HepG2 (cell line): Measurements from ENCODE around the gene SPRR3. TPM values are rescaled to one million over a fixed set of nuclear protein-coding genes. Genes with fewer than 3 reads are reported as not detected.

Source experiments
- ATAC-seq: fragments of 200-7000 bp; cut with Tn5 transposase; 3 replicates; pipeline ENCODE4 v1.9.1; 2020; ENCODE audit warnings: mild to moderate bottlenecking, moderate library complexity
- BruUV-seq: library from RNA; stranded (reverse); fragments of 400-500 nt; replicated peaks from 2 replicates; lab custom pipeline; 2021; lab: Mats Ljungman, UMichigan
- CTCF ChIA-PET: fragments of 300-600 bp; formaldehyde crosslinking; extraction: SDS; loops from one replicate; lab custom pipeline; 2021; ENCODE audit warnings: low total read pairs, inconsistent platforms, low intra/inter-chr PET ratio; lab: Yijun Ruan, JAX
- POLR2A ChIA-PET: fragments of 350-600 bp; sonication (Branson Sonifier 250); formaldehyde crosslinking; loops from one replicate; lab custom pipeline; 2020; ENCODE audit warnings: antibody characterized with exemption, inconsistent platforms; lab: Yijun Ruan, JAX
- DNase-seq: peaks from one replicate; pipeline ENCODE4 v3.0.0-alpha.2; 2015; ENCODE audit warnings: low spot score
- FAIRE-seq: peaks from 3 replicates; lab custom pipeline; 2011; peaks lifted over from hg19 to GRCh38; lab: Jason Lieb, UNC
- H2AFZ ChIP-seq: one replicate; pipeline ENCODE4 v1.6.1; 2011; ENCODE audit warnings: low read length, inconsistent platforms
- H3K27ac ChIP-seq: fragments of 300-600 bp; 3 replicates; pipeline ENCODE4 v1.8.0; 2011; ENCODE audit warnings: mixed run types, mild to moderate bottlenecking, mixed read lengths, low read length, inconsistent platforms; ENCODE audit not compliant: insufficient read depth; ENCODE audit errors: extremely low read length
- H3K27me3 ChIP-seq, 2 experiments: fragments of 200-600 bp in 1 of 2; 2 replicates in 1 of 2; 3 replicates in 1 of 2; pipeline versions ENCODE4 v1.6.0 to v1.8.0; 2011; ENCODE audit warnings: low read length in 2 of 2, mild to moderate bottlenecking in 2 of 2, moderate library complexity in 2 of 2, inconsistent platforms in 1 of 2; ENCODE audit not compliant: insufficient read depth in 2 of 2, control insufficient read depth in 1 of 2
- H3K36me3 ChIP-seq, 2 experiments: fragments of 200-600 bp in 1 of 2; replicated peaks in 1 of 2; 2 replicates in 1 of 2; 3 replicates in 1 of 2; pipeline versions ENCODE4 v1.5.1 to v1.8.0; 2011; ENCODE audit warnings: low read length in 2 of 2, inconsistent platforms in 1 of 2; ENCODE audit not compliant: insufficient read depth in 2 of 2, control insufficient read depth in 1 of 2
- H3K4me1 ChIP-seq: 2 replicates; pipeline ENCODE4 v1.5.1; 2012; ENCODE audit warnings: low read length, inconsistent platforms; ENCODE audit not compliant: insufficient read depth
- H3K4me2 ChIP-seq: 2 replicates; pipeline ENCODE4 v1.6.0; 2011; ENCODE audit warnings: low read depth, low read length, inconsistent platforms
- H3K4me3 ChIP-seq, 3 experiments: fragments of 200-600 bp in 1 of 3; sonication (generic), shearing (Covaris generic) in 1 of 3; replicated peaks in 1 of 3; 2 replicates each; pipeline ENCODE4 v1.5.1; 2011 to 2016; ENCODE audit warnings: low read length in 3 of 3, inconsistent platforms in 2 of 3, low read depth in 2 of 3, mild to moderate bottlenecking in 2 of 3, control low read depth in 1 of 3, mixed read lengths in 1 of 3; ENCODE audit not compliant: insufficient read depth in 1 of 3
- H3K79me2 ChIP-seq: one replicate; pipeline ENCODE4 v1.6.1; 2011; ENCODE audit warnings: low read length, inconsistent platforms; ENCODE audit not compliant: insufficient read depth
- H3K9ac ChIP-seq: 2 replicates; pipeline ENCODE4 v1.6.0; 2011; ENCODE audit warnings: mild to moderate bottlenecking, low read depth, low read length, inconsistent platforms; ENCODE audit not compliant: insufficient read depth
- H3K9me3 ChIP-seq: 2 replicates; pipeline ENCODE4 v1.5.1; 2012; ENCODE audit warnings: mild to moderate bottlenecking, low read length
- H4K20me1 ChIP-seq: 2 replicates; pipeline ENCODE4 v1.6.0; 2011; ENCODE audit warnings: inconsistent platforms, mild to moderate bottlenecking, low read length, moderate library complexity; ENCODE audit not compliant: insufficient read depth
- DNMT3B ChIP-seq: conservative IDR thresholded peaks from 2 replicates; pipeline ENCODE4 v1.6.1; 2016; ENCODE audit warnings: missing biosample characterization, control low read depth
- NPAS2 ChIP-seq: sonication (generic); formaldehyde crosslinking; IDR thresholded peaks from 2 replicates; pipeline ENCODE4 v1.8.0; 2022; ENCODE audit warnings: mild to moderate bottlenecking, missing genetic modification reagents, borderline replicate concordance
- SMYD3 ChIP-seq: sonication (generic); formaldehyde crosslinking; IDR thresholded peaks from 2 replicates; pipeline ENCODE4 v1.8.1; 2023; ENCODE audit warnings: mild to moderate bottlenecking, missing genetic modification reagents
- TMF1 ChIP-seq: sonication (generic); formaldehyde crosslinking; IDR thresholded peaks from 2 replicates; pipeline ENCODE4 v1.8.1; 2022; ENCODE audit warnings: low read depth, missing genetic modification reagents
- ZFAT ChIP-seq: sonication (generic); formaldehyde crosslinking; conservative IDR thresholded peaks from 2 replicates; pipeline ENCODE4 v1.8.1; 2023; ENCODE audit warnings: missing genetic modification reagents, inconsistent platforms
- ZFP36L1 ChIP-seq: sonication (generic); formaldehyde crosslinking; IDR thresholded peaks from 2 replicates; pipeline ENCODE4 v1.8.0; 2022; ENCODE audit warnings: mild to moderate bottlenecking, missing genetic modification reagents, moderate library complexity
- ZFP82 ChIP-seq: sonication (generic); formaldehyde crosslinking; IDR thresholded peaks from 2 replicates; pipeline ENCODE4 v1.5.1; 2020; ENCODE audit warnings: mild to moderate bottlenecking, missing genetic modification reagents, borderline replicate concordance
- ZNF33A ChIP-seq: sonication (generic); formaldehyde crosslinking; IDR thresholded peaks from 2 replicates; pipeline ENCODE4 v1.5.1; 2020; ENCODE audit warnings: missing genetic modification reagents, mild to moderate bottlenecking, moderate library complexity, borderline replicate concordance
- ZNF354B ChIP-seq: sonication (generic); formaldehyde crosslinking; IDR thresholded peaks from 2 replicates; pipeline ENCODE4 v1.8.0; 2022; ENCODE audit warnings: mild to moderate bottlenecking, missing genetic modification reagents
- WGBS: methylation state at CpG from one replicate; pipeline ENCODE4 v1.1.6; 2017; ENCODE audit warnings: low lambda C conversion rate; 5-methylcytosine and 5-hydroxymethylcytosine counted together
- in situ Hi-C: cut with HindIII; loops from 2 replicates; pipeline ENCODE4 v1.10.0; 2017; ENCODE audit warnings: low pct_unique_long_range_greater_than_20kb; ENCODE audit not compliant: extremely low pct_ligation_motif_present
- intact Hi-C: fragments of 100-400 bp; cut with micrococcal nuclease; formaldehyde crosslinking; loops from one replicate; pipeline ENCODE4 v1.10.0; 2022; ENCODE audit not compliant: unreplicated experiment
- polyA plus RNA-seq, 8 experiments: library from polyadenylated mRNA; depleted of rRNA in 3 of 8; stranded (reverse) in 7 of 8; unstranded in 1 of 8; fragments of >200 nt; fragmentation: Illumina TruSeq in 4 of 8; extraction: Trizol in 4 of 8; gene quantifications; 2 replicates each; pipeline versions ENCODE4 v1.2.1 to v1.2.3, GENCODE V29; 2011 to 2016; ENCODE audit warnings: low read depth in 4 of 8, missing spikeins in 1 of 8, mixed read lengths in 1 of 8; ENCODE audit not compliant: insufficient read depth in 1 of 8
- total RNA-seq, 5 experiments: library from RNA; depleted of rRNA; stranded (reverse); fragments of >200 nt; fragmentation: Illumina TruSeq; extraction: Trizol; gene quantifications; 2 replicates each; pipeline ENCODE4 v1.2.3, GENCODE V29; 2016; ENCODE audit warnings: low read depth in 1 of 5
- TF ChIP-seq, protein P1 (sequence below): IDR thresholded peaks from 2 replicates; pipeline ENCODE4 v1.6.1; 2012; ENCODE audit warnings: low read depth, low read length, improper control_type of control experiment
- TF ChIP-seq, protein P2 (sequence below): sonication (generic); formaldehyde crosslinking; IDR thresholded peaks from 2 replicates; pipeline ENCODE4 v1.4.0; 2020; ENCODE audit warnings: missing genetic modification reagents
- TF ChIP-seq, protein P3 (sequence below): sonication (generic); formaldehyde crosslinking; conservative IDR thresholded peaks from 2 replicates; pipeline ENCODE4 v1.4.0; 2020; ENCODE audit warnings: mild to moderate bottlenecking, missing genetic modification reagents, moderate library complexity

The SPRR3 gene
- total and polyA plus RNA-seq, 2 of the 13 experiments (the other 11 are each of a cell fraction or from before 2014, with no cell fraction given) = not detected

DNA sequence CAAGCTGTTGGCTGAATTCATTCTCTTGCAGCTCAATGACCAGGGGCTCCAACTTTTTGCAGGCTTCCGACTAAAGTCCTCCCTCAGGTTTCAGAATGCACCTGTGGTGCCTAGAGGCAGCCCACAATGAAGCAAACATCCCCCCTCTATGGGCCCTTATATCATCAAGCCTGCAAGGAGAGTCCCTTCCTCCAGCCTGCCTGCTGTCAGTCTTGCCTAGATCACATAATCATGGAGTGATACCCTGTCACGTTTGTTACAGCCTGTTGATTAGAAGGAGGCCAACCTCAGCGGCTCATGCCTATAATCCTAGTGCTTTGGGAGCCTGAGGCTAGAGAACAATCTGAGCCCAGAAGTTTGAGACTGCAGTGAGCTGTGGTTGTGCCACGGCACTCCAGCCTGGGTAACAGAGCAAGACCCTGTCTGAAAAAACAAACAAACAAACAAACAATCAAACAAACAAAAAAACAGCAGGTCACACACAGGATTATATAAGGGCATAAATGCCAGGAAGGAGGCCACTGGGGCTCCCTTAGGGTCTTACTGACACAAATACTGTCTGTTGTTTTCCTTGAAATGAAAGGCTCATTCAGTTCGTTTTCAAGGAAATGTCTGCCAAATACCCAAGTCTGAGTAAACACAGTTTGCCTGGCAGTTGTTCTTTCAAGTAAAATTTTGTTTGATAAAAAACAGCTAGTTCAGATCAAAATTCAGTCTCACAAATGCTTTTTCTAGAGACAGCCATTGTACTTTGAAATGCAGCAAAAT lies 4.7 kb upstream of the SPRR3 start:
- ChIA-PET CTCF (no interaction called here), POLR2A (no interaction called here)
- Histone ChIP-seq H3K79me2 (no peaks in the 10 kb centered on the region), H3K9ac (no peak overlapping the region), H3K4me3 (no peak overlapping the region), H3K27ac (no peak overlapping the region), H3K4me1 (no peaks in the 10 kb centered on the region), H4K20me1 (no peaks in the 10 kb centered on the region), H3K4me2 (no peak overlapping the region), H3K9me3 (no peaks in the 10 kb centered on the region), H2AFZ (no peak overlapping the region), H3K36me3 (no peaks in the 10 kb centered on the region), H3K27me3 (no peaks in the 10 kb centered on the region)
- no TSS peak for BruUV-seq
- DNase-seq (no peak), FAIRE-seq (no peak), ATAC-seq (no peak)
- WGBS = 9% methylated on average over 5 of the region's 5 CpGs
- in situ Hi-C loops = no loop called here
- intact Hi-C loops = no loop called here
- TF ChIP-seq, protein P1, sequence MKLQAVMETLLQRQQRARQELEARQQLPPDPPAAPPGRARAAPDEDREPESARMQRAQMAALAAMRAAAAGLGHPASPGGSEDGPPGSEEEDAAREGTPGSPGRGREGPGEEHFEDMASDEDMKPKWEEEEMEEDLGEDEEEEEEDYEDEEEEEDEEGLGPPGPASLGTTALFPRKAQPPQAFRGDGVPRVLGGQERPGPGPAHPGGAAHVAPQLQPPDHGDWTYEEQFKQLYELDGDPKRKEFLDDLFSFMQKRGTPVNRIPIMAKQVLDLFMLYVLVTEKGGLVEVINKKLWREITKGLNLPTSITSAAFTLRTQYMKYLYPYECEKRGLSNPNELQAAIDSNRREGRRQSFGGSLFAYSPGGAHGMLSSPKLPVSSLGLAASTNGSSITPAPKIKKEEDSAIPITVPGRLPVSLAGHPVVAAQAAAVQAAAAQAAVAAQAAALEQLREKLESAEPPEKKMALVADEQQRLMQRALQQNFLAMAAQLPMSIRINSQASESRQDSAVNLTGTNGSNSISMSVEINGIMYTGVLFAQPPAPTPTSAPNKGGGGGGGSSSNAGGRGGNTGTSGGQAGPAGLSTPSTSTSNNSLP = no peak
- TF ChIP-seq DNMT3B (CRISPR knock-in tag) = no peak
- no peak for TF ChIP-seq ZNF354B (CRISPR knock-in tag)
- TF ChIP-seq ZFAT (CRISPR knock-in tag) = no peak
- no peak for TF ChIP-seq ZNF33A (CRISPR knock-in tag)
- TF ChIP-seq, protein P2, sequence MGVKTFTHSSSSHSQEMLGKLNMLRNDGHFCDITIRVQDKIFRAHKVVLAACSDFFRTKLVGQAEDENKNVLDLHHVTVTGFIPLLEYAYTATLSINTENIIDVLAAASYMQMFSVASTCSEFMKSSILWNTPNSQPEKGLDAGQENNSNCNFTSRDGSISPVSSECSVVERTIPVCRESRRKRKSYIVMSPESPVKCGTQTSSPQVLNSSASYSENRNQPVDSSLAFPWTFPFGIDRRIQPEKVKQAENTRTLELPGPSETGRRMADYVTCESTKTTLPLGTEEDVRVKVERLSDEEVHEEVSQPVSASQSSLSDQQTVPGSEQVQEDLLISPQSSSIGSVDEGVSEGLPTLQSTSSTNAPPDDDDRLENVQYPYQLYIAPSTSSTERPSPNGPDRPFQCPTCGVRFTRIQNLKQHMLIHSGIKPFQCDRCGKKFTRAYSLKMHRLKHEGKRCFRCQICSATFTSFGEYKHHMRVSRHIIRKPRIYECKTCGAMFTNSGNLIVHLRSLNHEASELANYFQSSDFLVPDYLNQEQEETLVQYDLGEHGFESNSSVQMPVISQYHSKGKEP (CRISPR knock-in tag) = no peak
- TF ChIP-seq ZFP36L1 = no peak
- TF ChIP-seq ZFP82 = no peak
- TF ChIP-seq NPAS2 (CRISPR knock-in tag) = no peak
- TF ChIP-seq TMF1 = no peak
- TF ChIP-seq SMYD3 = no peak
- TF ChIP-seq, protein P3, sequence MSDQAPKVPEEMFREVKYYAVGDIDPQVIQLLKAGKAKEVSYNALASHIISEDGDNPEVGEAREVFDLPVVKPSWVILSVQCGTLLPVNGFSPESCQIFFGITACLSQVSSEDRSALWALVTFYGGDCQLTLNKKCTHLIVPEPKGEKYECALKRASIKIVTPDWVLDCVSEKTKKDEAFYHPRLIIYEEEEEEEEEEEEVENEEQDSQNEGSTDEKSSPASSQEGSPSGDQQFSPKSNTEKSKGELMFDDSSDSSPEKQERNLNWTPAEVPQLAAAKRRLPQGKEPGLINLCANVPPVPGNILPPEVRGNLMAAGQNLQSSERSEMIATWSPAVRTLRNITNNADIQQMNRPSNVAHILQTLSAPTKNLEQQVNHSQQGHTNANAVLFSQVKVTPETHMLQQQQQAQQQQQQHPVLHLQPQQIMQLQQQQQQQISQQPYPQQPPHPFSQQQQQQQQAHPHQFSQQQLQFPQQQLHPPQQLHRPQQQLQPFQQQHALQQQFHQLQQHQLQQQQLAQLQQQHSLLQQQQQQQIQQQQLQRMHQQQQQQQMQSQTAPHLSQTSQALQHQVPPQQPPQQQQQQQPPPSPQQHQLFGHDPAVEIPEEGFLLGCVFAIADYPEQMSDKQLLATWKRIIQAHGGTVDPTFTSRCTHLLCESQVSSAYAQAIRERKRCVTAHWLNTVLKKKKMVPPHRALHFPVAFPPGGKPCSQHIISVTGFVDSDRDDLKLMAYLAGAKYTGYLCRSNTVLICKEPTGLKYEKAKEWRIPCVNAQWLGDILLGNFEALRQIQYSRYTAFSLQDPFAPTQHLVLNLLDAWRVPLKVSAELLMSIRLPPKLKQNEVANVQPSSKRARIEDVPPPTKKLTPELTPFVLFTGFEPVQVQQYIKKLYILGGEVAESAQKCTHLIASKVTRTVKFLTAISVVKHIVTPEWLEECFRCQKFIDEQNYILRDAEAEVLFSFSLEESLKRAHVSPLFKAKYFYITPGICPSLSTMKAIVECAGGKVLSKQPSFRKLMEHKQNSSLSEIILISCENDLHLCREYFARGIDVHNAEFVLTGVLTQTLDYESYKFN (CRISPR knock-in tag) = no peak
